Endothelial cell of umbilical vein (primary cell): ENCODE results near the gene CLIC3.

Experiments
- CTCF ChIP-seq, 2 donors: IDR thresholded peaks; 1 replicate in 1 of 2; 2 replicates in 1 of 2; pipeline ENCODE4 v1.5.1; 2011; ENCODE audit warnings: low read length in 2 of 2, mild to moderate bottlenecking in 2 of 2, moderate library complexity in 2 of 2, control low read depth in 1 of 2, inconsistent platforms in 1 of 2, low read depth in 1 of 2; ENCODE audit not compliant: insufficient read depth in 1 of 2; ENCODE audit errors: extremely low read depth in 1 of 2
- GATA2 ChIP-seq: IDR thresholded peaks from 2 replicates; pipeline ENCODE4 v1.7.0; 2011; ENCODE audit warnings: low read depth, mild to moderate bottlenecking, moderate library complexity, mixed read lengths, low read length; ENCODE audit not compliant: insufficient read length, insufficient read depth
- MYC ChIP-seq: IDR thresholded peaks from one replicate; pipeline ENCODE4 v1.6.1; 2011; ENCODE audit warnings: mild to moderate bottlenecking, low read depth, low read length
- POLR2A ChIP-seq: IDR thresholded peaks from 2 replicates; pipeline ENCODE4 v1.6.1; 2012; ENCODE audit warnings: low read depth, mild to moderate bottlenecking, control low read depth, low read length
- POLR2AphosphoS5 ChIP-seq: IDR thresholded peaks from 2 replicates; pipeline ENCODE4 v1.6.1; 2012; ENCODE audit warnings: low read depth, mild to moderate bottlenecking, control low read depth, low read length, moderate library complexity; ENCODE audit not compliant: insufficient read depth

GRCh38 chr9:136956604-136957003 is 39.8 kb downstream of the CLIC3 start:
- no peak for TF ChIP-seq POLR2A
- no peak for TF ChIP-seq CTCF (IDR thresholded peaks at IDR 0.05; ENCODE audit: extremely low read depth in 1 of 2, insufficient read depth in 1 of 2, low read depth in 1 of 2, low read length in 2 of 2)
- no peak for TF ChIP-seq POLR2AphosphoS5
- no peak for TF ChIP-seq MYC
- no peak for TF ChIP-seq GATA2
